HepG2 (cell line): ENCODE data around the gene ZNF385B. TPM values are rescaled to one million over a fixed set of nuclear protein-coding genes. Genes with fewer than 3 reads are reported as not detected.

Source experiments
- ATAC-seq: fragments of 200-7000 bp; cut with Tn5 transposase; 3 replicates; pipeline ENCODE4 v1.9.1; 2020; ENCODE audit warnings: mild to moderate bottlenecking, moderate library complexity
- BruUV-seq: library from RNA; stranded (reverse); fragments of 400-500 nt; replicated peaks from 2 replicates; lab custom pipeline; 2021; lab: Mats Ljungman, UMichigan
- CTCF ChIA-PET: fragments of 300-600 bp; formaldehyde crosslinking; extraction: SDS; loops from one replicate; lab custom pipeline; 2021; ENCODE audit warnings: low total read pairs, inconsistent platforms, low intra/inter-chr PET ratio; lab: Yijun Ruan, JAX
- POLR2A ChIA-PET: fragments of 350-600 bp; sonication (Branson Sonifier 250); formaldehyde crosslinking; loops from one replicate; lab custom pipeline; 2020; ENCODE audit warnings: antibody characterized with exemption, inconsistent platforms; lab: Yijun Ruan, JAX
- DNase-seq: peaks from one replicate; pipeline ENCODE4 v3.0.0-alpha.2; 2015; ENCODE audit warnings: low spot score
- FAIRE-seq: peaks from 3 replicates; lab custom pipeline; 2011; peaks lifted over from hg19 to GRCh38; lab: Jason Lieb, UNC
- H2AFZ ChIP-seq: one replicate; pipeline ENCODE4 v1.6.1; 2011; ENCODE audit warnings: low read length, inconsistent platforms
- H3K27ac ChIP-seq: fragments of 300-600 bp; 3 replicates; pipeline ENCODE4 v1.8.0; 2011; ENCODE audit warnings: mixed run types, mild to moderate bottlenecking, mixed read lengths, low read length, inconsistent platforms; ENCODE audit not compliant: insufficient read depth; ENCODE audit errors: extremely low read length
- H3K27me3 ChIP-seq, 2 experiments: fragments of 200-600 bp in 1 of 2; 2 replicates in 1 of 2; 3 replicates in 1 of 2; pipeline versions ENCODE4 v1.6.0 to v1.8.0; 2011; ENCODE audit warnings: low read length in 2 of 2, mild to moderate bottlenecking in 2 of 2, moderate library complexity in 2 of 2, inconsistent platforms in 1 of 2; ENCODE audit not compliant: insufficient read depth in 2 of 2, control insufficient read depth in 1 of 2
- H3K36me3 ChIP-seq, 2 experiments: fragments of 200-600 bp in 1 of 2; replicated peaks in 1 of 2; 2 replicates in 1 of 2; 3 replicates in 1 of 2; pipeline versions ENCODE4 v1.5.1 to v1.8.0; 2011; ENCODE audit warnings: low read length in 2 of 2, inconsistent platforms in 1 of 2; ENCODE audit not compliant: insufficient read depth in 2 of 2, control insufficient read depth in 1 of 2
- H3K4me1 ChIP-seq: 2 replicates; pipeline ENCODE4 v1.5.1; 2012; ENCODE audit warnings: low read length, inconsistent platforms; ENCODE audit not compliant: insufficient read depth
- H3K4me2 ChIP-seq: 2 replicates; pipeline ENCODE4 v1.6.0; 2011; ENCODE audit warnings: low read depth, low read length, inconsistent platforms
- H3K4me3 ChIP-seq, 3 experiments: fragments of 200-600 bp in 1 of 3; sonication (generic), shearing (Covaris generic) in 1 of 3; replicated peaks in 1 of 3; 2 replicates each; pipeline ENCODE4 v1.5.1; 2011 to 2016; ENCODE audit warnings: low read length in 3 of 3, inconsistent platforms in 2 of 3, low read depth in 2 of 3, mild to moderate bottlenecking in 2 of 3, control low read depth in 1 of 3, mixed read lengths in 1 of 3; ENCODE audit not compliant: insufficient read depth in 1 of 3
- H3K79me2 ChIP-seq: one replicate; pipeline ENCODE4 v1.6.1; 2011; ENCODE audit warnings: low read length, inconsistent platforms; ENCODE audit not compliant: insufficient read depth
- H3K9ac ChIP-seq: 2 replicates; pipeline ENCODE4 v1.6.0; 2011; ENCODE audit warnings: mild to moderate bottlenecking, low read depth, low read length, inconsistent platforms; ENCODE audit not compliant: insufficient read depth
- H3K9me3 ChIP-seq: 2 replicates; pipeline ENCODE4 v1.5.1; 2012; ENCODE audit warnings: mild to moderate bottlenecking, low read length
- H4K20me1 ChIP-seq: 2 replicates; pipeline ENCODE4 v1.6.0; 2011; ENCODE audit warnings: inconsistent platforms, mild to moderate bottlenecking, low read length, moderate library complexity; ENCODE audit not compliant: insufficient read depth
- CENPT ChIP-seq: sonication (generic); formaldehyde crosslinking; IDR thresholded peaks from 2 replicates; pipeline ENCODE4 v1.8.0; 2022; ENCODE audit warnings: low read depth, mild to moderate bottlenecking, moderate library complexity, missing genetic modification reagents
- ELF3 ChIP-seq: IDR thresholded peaks from 2 replicates; pipeline ENCODE4 v1.6.1; 2016; ENCODE audit warnings: missing genetic modification reagents, missing compliant biosample characterization
- KLF16 ChIP-seq, 2 experiments: sonication (generic) in 1 of 2; formaldehyde crosslinking in 1 of 2; IDR thresholded peaks; 2 replicates each; pipeline versions ENCODE4 v1.6.1 to v1.8.0; 2016 to 2023; ENCODE audit warnings: missing genetic modification reagents in 2 of 2, missing compliant biosample characterization in 1 of 2
- MIXL1 ChIP-seq: IDR thresholded peaks from 2 replicates; pipeline ENCODE4 v1.6.1; 2016
- NCOA2 ChIP-seq: sonication (generic); formaldehyde crosslinking; IDR thresholded peaks from 2 replicates; pipeline ENCODE4 v1.8.0; 2022; ENCODE audit warnings: inconsistent platforms
- NONO ChIP-seq, 2 experiments: fragments of 450-650 bp in 1 of 2; sonication (generic) in 1 of 2; formaldehyde crosslinking in 1 of 2; IDR thresholded peaks in 1 of 2; conservative IDR thresholded peaks in 1 of 2; 2 replicates each; pipeline versions ENCODE4 v1.6.1 to v1.8.0; 2017 to 2022; ENCODE audit warnings: mild to moderate bottlenecking in 1 of 2, missing genetic modification reagents in 1 of 2, moderate library complexity in 1 of 2
- PRMT3 ChIP-seq: sonication (generic); formaldehyde crosslinking; IDR thresholded peaks from 2 replicates; pipeline ENCODE4 v1.8.1; 2022; ENCODE audit warnings: low read depth, mild to moderate bottlenecking, moderate library complexity, missing genetic modification reagents, borderline replicate concordance
- SIN3B ChIP-seq: fragments of 150-350 bp; IDR thresholded peaks from 2 replicates; pipeline ENCODE4 v1.6.1; 2014; ENCODE audit warnings: low read length
- SMAD1 ChIP-seq: sonication (generic); formaldehyde crosslinking; IDR thresholded peaks from 2 replicates; pipeline ENCODE4 v1.4.0; 2020; ENCODE audit warnings: missing genetic modification reagents, low read depth, mild to moderate bottlenecking, borderline replicate concordance
- SNRNP70 ChIP-seq: fragments of 200-400 bp; formaldehyde crosslinking; IDR thresholded peaks from 2 replicates; pipeline ENCODE4 v1.6.1; 2017; ENCODE audit warnings: mild to moderate bottlenecking, low read depth, low read length, moderate library complexity
- STAT5B ChIP-seq: sonication (generic); formaldehyde crosslinking; IDR thresholded peaks from 2 replicates; pipeline ENCODE4 v1.4.0; 2020; ENCODE audit warnings: missing genetic modification reagents
- ZBTB2 ChIP-seq: sonication (generic); formaldehyde crosslinking; IDR thresholded peaks from 2 replicates; pipeline ENCODE4 v1.8.0; 2022; ENCODE audit warnings: low read depth, missing genetic modification reagents
- ZNF331 ChIP-seq: sonication (generic); formaldehyde crosslinking; IDR thresholded peaks from 2 replicates; pipeline ENCODE4 v1.4.0; 2020; ENCODE audit warnings: missing genetic modification reagents
- ZNF556 ChIP-seq: sonication (generic); formaldehyde crosslinking; IDR thresholded peaks from 2 replicates; pipeline ENCODE4 v1.4.0; 2020; ENCODE audit warnings: mild to moderate bottlenecking, missing genetic modification reagents, borderline replicate concordance
- ZNF569 ChIP-seq: sonication (generic); formaldehyde crosslinking; IDR thresholded peaks from 2 replicates; pipeline ENCODE4 v1.5.0; 2020; ENCODE audit warnings: mild to moderate bottlenecking, missing genetic modification reagents, moderate library complexity, borderline replicate concordance
- ZNF740 ChIP-seq: sonication (generic); formaldehyde crosslinking; IDR thresholded peaks from 2 replicates; pipeline ENCODE4 v1.4.0; 2020; ENCODE audit warnings: missing genetic modification reagents
- ZNF772 ChIP-seq: sonication (generic); formaldehyde crosslinking; IDR thresholded peaks from 2 replicates; pipeline ENCODE4 v1.5.0; 2020; ENCODE audit warnings: mild to moderate bottlenecking, missing genetic modification reagents
- ZNF780A ChIP-seq: sonication (generic); formaldehyde crosslinking; IDR thresholded peaks from 2 replicates; pipeline ENCODE4 v1.8.0; 2022; ENCODE audit warnings: mild to moderate bottlenecking, missing genetic modification reagents, moderate library complexity
- ZNF790 ChIP-seq: sonication (generic); formaldehyde crosslinking; IDR thresholded peaks from 2 replicates; pipeline ENCODE4 v1.8.0; 2022; ENCODE audit warnings: missing genetic modification reagents, mild to moderate bottlenecking, borderline replicate concordance
- ZSCAN9 ChIP-seq: IDR thresholded peaks from 2 replicates; pipeline ENCODE4 v1.6.1; 2016; ENCODE audit warnings: borderline replicate concordance
- whole genome bisulfite sequencing: methylation state at CpG from one replicate; pipeline ENCODE4 v1.1.6; 2017; ENCODE audit warnings: low lambda C conversion rate; 5-methylcytosine and 5-hydroxymethylcytosine counted together
- in situ Hi-C: cut with HindIII; loops from 2 replicates; pipeline ENCODE4 v1.10.0; 2017; ENCODE audit warnings: low pct_unique_long_range_greater_than_20kb; ENCODE audit not compliant: extremely low pct_ligation_motif_present
- intact Hi-C: fragments of 100-400 bp; cut with micrococcal nuclease; formaldehyde crosslinking; loops from one replicate; pipeline ENCODE4 v1.10.0; 2022; ENCODE audit not compliant: unreplicated experiment
- polyA plus RNA-seq, 8 experiments: library from polyadenylated mRNA; depleted of rRNA in 3 of 8; stranded (reverse) in 7 of 8; unstranded in 1 of 8; fragments of >200 nt; fragmentation: Illumina TruSeq in 4 of 8; extraction: Trizol in 4 of 8; gene quantifications; 2 replicates each; pipeline versions ENCODE4 v1.2.1 to v1.2.3, GENCODE V29; 2011 to 2016; ENCODE audit warnings: low read depth in 4 of 8, missing spikeins in 1 of 8, mixed read lengths in 1 of 8; ENCODE audit not compliant: insufficient read depth in 1 of 8
- total RNA-seq, 5 experiments: library from RNA; depleted of rRNA; stranded (reverse); fragments of >200 nt; fragmentation: Illumina TruSeq; extraction: Trizol; gene quantifications; 2 replicates each; pipeline ENCODE4 v1.2.3, GENCODE V29; 2016; ENCODE audit warnings: low read depth in 1 of 5

Gene ZNF385B
- total and polyA plus RNA-seq, 2 of the 13 experiments (the other 11 are each of a cell fraction or from before 2014, with no cell fraction given) = 3.3 to 6.7 TPM

GRCh38 chr2:179744401-179744800 lies 117.0 kb downstream of the ZNF385B start:
- H3K4me3 ChIP-seq = no peak overlapping the region
- H3K36me3 ChIP-seq = no peaks in the 10 kb centered on the region
- intact Hi-C loops (no loop called here), in situ Hi-C loops (no loop called here)
- no peak overlapping the region for H3K9ac ChIP-seq
- H4K20me1 ChIP-seq = no peaks in the 10 kb centered on the region
- FAIRE-seq (no peak), ATAC-seq (no peak), DNase-seq (no peak)
- TF ChIP-seq NCOA2 (CRISPR knock-in tag) (no peak), NONO (IDR thresholded peaks at IDR 0.05) (no peak), NONO (CRISPR knock-in tag; conservative IDR thresholded peaks at IDR 0.05) (no peak), ZNF569 (CRISPR knock-in tag) (no peak), ZNF790 (no peak), ELF3 (CRISPR knock-in tag) (no peak), ZNF772 (CRISPR knock-in tag) (no peak), ZNF740 (no peak), MIXL1 (no peak), STAT5B (CRISPR knock-in tag) (no peak), ZSCAN9 (CRISPR knock-in tag) (no peak), SMAD1 (CRISPR knock-in tag) (no peak), SNRNP70 (no peak), ZBTB2 (CRISPR knock-in tag) (no peak), CENPT (CRISPR knock-in tag) (no peak), PRMT3 (CRISPR knock-in tag) (no peak), ZNF556 (CRISPR knock-in tag) (no peak), KLF16 (CRISPR knock-in tag; IDR thresholded peaks at IDR 0.05) (no peak), SIN3B (no peak), ZNF780A (no peak), ZNF331 (CRISPR knock-in tag) (no peak)
- H3K4me1 ChIP-seq = no peaks in the 10 kb centered on the region
- CTCF ChIA-PET = no interaction called here
- H3K9me3 ChIP-seq = no peaks in the 10 kb centered on the region
- no peaks in the 10 kb centered on the region for H3K27me3 ChIP-seq
- no peak overlapping the region for H2AFZ ChIP-seq
- no TSS peak for BruUV-seq
- no peak overlapping the region for H3K4me2 ChIP-seq
- WGBS = 46% methylated on average over 5 of the region's 5 CpGs
- H3K27ac ChIP-seq = no peak overlapping the region
- no peaks in the 10 kb centered on the region for H3K79me2 ChIP-seq
- POLR2A ChIA-PET = interaction anchor here (0.6 kb wide), 1 partner anchor 57 kb away, joined by 3 read pairs; no protein-coding TSS in a partner anchor
